WTC11 (cell line): ENCODE results near the gene C11orf71. TPM values are rescaled to one million over a fixed set of nuclear protein-coding genes. Genes with fewer than 3 reads are reported as not detected.

Experiments used
- ATAC-seq: fragments of 200-7000 bp; cut with Tn5 transposase; 2 replicates; pipeline ENCODE4 v1.10.0; 2021; ENCODE audit warnings: mild to moderate bottlenecking, moderate library complexity
- CTCF ChIA-PET: fragments of 300-600 bp; sonication (Branson Sonifier 250); formaldehyde crosslinking; loops from one replicate; lab custom pipeline; 2021; ENCODE audit warnings: antibody characterized with exemption; lab: Charles Lee
- POLR2A ChIA-PET: fragments of 350-600 bp; sonication (Branson Sonifier 250); formaldehyde crosslinking; loops from one replicate; lab custom pipeline; 2021; ENCODE audit warnings: antibody characterized with exemption; lab: Charles Lee
- DNase-seq: peaks from one replicate; pipeline ENCODE4 v3.0.0; 2021; ENCODE audit warnings: low spot score
- H3K27ac Mint-ChIP-seq: 2 replicates; pipeline ENCODE4 v1.8.0; 2021; ENCODE audit warnings: mixed read lengths
- H3K27me3 Mint-ChIP-seq: 2 replicates; pipeline ENCODE4 v1.8.0; 2021; ENCODE audit warnings: low read depth, mild to moderate bottlenecking, moderate library complexity, mixed read lengths
- H3K36me3 Mint-ChIP-seq: 2 replicates; pipeline ENCODE4 v1.8.0; 2021; ENCODE audit warnings: mixed read lengths
- H3K4me1 Mint-ChIP-seq: 2 replicates; pipeline ENCODE4 v1.8.0; 2022; ENCODE audit warnings: mixed read lengths
- H3K4me3 Mint-ChIP-seq: 2 replicates; pipeline ENCODE4 v1.8.0; 2021; ENCODE audit warnings: mild to moderate bottlenecking, moderate library complexity, mixed read lengths
- H3K9me3 Mint-ChIP-seq: 2 replicates; pipeline ENCODE4 v1.8.0; 2021; ENCODE audit warnings: mixed read lengths
- E2F5 ChIP-seq: sonication (generic); formaldehyde crosslinking; IDR thresholded peaks from 2 replicates; pipeline ENCODE4 v1.8.1; 2022; ENCODE audit warnings: mild to moderate bottlenecking, moderate library complexity, missing genetic modification reagents
- ESRRA ChIP-seq: sonication (generic); formaldehyde crosslinking; IDR thresholded peaks from 2 replicates; pipeline ENCODE4 v1.8.1; 2022; ENCODE audit warnings: mild to moderate bottlenecking, missing genetic modification reagents, borderline replicate concordance
- ETV6 ChIP-seq: sonication (generic); formaldehyde crosslinking; IDR thresholded peaks from 2 replicates; pipeline ENCODE4 v1.8.1; 2022; ENCODE audit warnings: mild to moderate bottlenecking, missing genetic modification reagents
- GRHL2 ChIP-seq: fragments of 250-450 bp; sonication (Bioruptor Pico); IDR thresholded peaks from 2 replicates; pipeline ENCODE4 v1.8.0; 2022; ENCODE audit warnings: mild to moderate bottlenecking, moderate library complexity; ENCODE audit not compliant: insufficient replicate concordance, severe bottlenecking
- JAZF1 ChIP-seq: fragments of 250-450 bp; sonication (Bioruptor Pico); IDR thresholded peaks from 2 replicates; pipeline ENCODE4 v1.9.0; 2021; ENCODE audit warnings: moderate library complexity, mild to moderate bottlenecking, inconsistent platforms
- MLX ChIP-seq: sonication (generic); formaldehyde crosslinking; IDR thresholded peaks from 2 replicates; pipeline ENCODE4 v1.8.1; 2023; ENCODE audit warnings: mild to moderate bottlenecking, missing genetic modification reagents, moderate library complexity
- MXD4 ChIP-seq: fragments of 250-450 bp; sonication (Bioruptor Pico); IDR thresholded peaks from 2 replicates; pipeline ENCODE4 v1.8.0; 2021; ENCODE audit warnings: mild to moderate bottlenecking, moderate library complexity, borderline replicate concordance
- NR3C1 ChIP-seq: sonication (generic); formaldehyde crosslinking; conservative IDR thresholded peaks from 2 replicates; pipeline ENCODE4 v1.8.1; 2023; ENCODE audit warnings: low read depth, mild to moderate bottlenecking, missing genetic modification reagents
- RELA ChIP-seq: sonication (generic); formaldehyde crosslinking; IDR thresholded peaks from 2 replicates; pipeline ENCODE4 v1.8.1; 2022; ENCODE audit warnings: missing genetic modification reagents, mild to moderate bottlenecking, borderline replicate concordance
- SMAD3 ChIP-seq: sonication (generic); formaldehyde crosslinking; IDR thresholded peaks from 2 replicates; pipeline ENCODE4 v1.8.0; 2022; ENCODE audit warnings: missing genetic modification reagents, mild to moderate bottlenecking, borderline replicate concordance
- USF1 ChIP-seq: sonication (generic); formaldehyde crosslinking; IDR thresholded peaks from 2 replicates; pipeline ENCODE4 v1.8.0; 2022; ENCODE audit warnings: mild to moderate bottlenecking, missing genetic modification reagents
- ZNF416 ChIP-seq: fragments of 250-450 bp; sonication (Bioruptor Pico); IDR thresholded peaks from 2 replicates; pipeline ENCODE4 v1.9.0; 2021; ENCODE audit warnings: mild to moderate bottlenecking, inconsistent platforms
- ZNF423 ChIP-seq: fragments of 250-450 bp; sonication (Bioruptor Pico); IDR thresholded peaks from 2 replicates; pipeline ENCODE4 v2.1.2; 2022; ENCODE audit warnings: mild to moderate bottlenecking, moderate library complexity
- total RNA-seq: library from RNA; stranded (reverse); gene quantifications from 3 replicates; pipeline ENCODE4 v1.2.3, GENCODE V29; 2021
- TF ChIP-seq, protein P1 (sequence below): sonication (generic); formaldehyde crosslinking; IDR thresholded peaks from 2 replicates; pipeline ENCODE4 v1.8.0; 2023; ENCODE audit warnings: missing genetic modification reagents, mild to moderate bottlenecking, borderline replicate concordance

Gene C11orf71
- total RNA-seq, 1 experiment from 2014 or later: 5.9 TPM

- peak; percentile 46; the same call in 1 of the 2 replicates for TF ChIP-seq USF1 (CRISPR knock-in tag)
- peak; percentile 73; the same call in 1 of the 2 replicates for TF ChIP-seq SMAD3 (CRISPR knock-in tag)
- TF ChIP-seq, protein P1, sequence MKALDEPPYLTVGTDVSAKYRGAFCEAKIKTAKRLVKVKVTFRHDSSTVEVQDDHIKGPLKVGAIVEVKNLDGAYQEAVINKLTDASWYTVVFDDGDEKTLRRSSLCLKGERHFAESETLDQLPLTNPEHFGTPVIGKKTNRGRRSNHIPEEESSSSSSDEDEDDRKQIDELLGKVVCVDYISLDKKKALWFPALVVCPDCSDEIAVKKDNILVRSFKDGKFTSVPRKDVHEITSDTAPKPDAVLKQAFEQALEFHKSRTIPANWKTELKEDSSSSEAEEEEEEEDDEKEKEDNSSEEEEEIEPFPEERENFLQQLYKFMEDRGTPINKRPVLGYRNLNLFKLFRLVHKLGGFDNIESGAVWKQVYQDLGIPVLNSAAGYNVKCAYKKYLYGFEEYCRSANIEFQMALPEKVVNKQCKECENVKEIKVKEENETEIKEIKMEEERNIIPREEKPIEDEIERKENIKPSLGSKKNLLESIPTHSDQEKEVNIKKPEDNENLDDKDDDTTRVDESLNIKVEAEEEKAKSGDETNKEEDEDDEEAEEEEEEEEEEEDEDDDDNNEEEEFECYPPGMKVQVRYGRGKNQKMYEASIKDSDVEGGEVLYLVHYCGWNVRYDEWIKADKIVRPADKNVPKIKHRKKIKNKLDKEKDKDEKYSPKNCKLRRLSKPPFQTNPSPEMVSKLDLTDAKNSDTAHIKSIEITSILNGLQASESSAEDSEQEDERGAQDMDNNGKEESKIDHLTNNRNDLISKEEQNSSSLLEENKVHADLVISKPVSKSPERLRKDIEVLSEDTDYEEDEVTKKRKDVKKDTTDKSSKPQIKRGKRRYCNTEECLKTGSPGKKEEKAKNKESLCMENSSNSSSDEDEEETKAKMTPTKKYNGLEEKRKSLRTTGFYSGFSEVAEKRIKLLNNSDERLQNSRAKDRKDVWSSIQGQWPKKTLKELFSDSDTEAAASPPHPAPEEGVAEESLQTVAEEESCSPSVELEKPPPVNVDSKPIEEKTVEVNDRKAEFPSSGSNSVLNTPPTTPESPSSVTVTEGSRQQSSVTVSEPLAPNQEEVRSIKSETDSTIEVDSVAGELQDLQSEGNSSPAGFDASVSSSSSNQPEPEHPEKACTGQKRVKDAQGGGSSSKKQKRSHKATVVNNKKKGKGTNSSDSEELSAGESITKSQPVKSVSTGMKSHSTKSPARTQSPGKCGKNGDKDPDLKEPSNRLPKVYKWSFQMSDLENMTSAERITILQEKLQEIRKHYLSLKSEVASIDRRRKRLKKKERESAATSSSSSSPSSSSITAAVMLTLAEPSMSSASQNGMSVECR: peak; percentile 83; the same call in 1 of the 2 replicates
- peak; percentile 45; the same call in 1 of the 2 replicates for TF ChIP-seq E2F5
- no peak for TF ChIP-seq JAZF1 (CRISPR knock-in tag)
- peak; percentile 59; the same call in 1 of the 2 replicates for TF ChIP-seq ZNF423 (CRISPR knock-in tag)
- 0 out of 2 replicates have a peak, but pooled peaks have one; percentile 38 for TF ChIP-seq MLX (CRISPR knock-in tag)
- 0 out of 2 replicates have a peak, but pooled peaks have one; percentile 26 for TF ChIP-seq ESRRA (CRISPR knock-in tag)
- TF ChIP-seq GRHL2 (CRISPR knock-in tag): no peak
These were observed at the start of gene C11orf71, which contains the start of gene RBM7 (continued) for GRCh38 chr11:114400216-114400914.

DNA sequence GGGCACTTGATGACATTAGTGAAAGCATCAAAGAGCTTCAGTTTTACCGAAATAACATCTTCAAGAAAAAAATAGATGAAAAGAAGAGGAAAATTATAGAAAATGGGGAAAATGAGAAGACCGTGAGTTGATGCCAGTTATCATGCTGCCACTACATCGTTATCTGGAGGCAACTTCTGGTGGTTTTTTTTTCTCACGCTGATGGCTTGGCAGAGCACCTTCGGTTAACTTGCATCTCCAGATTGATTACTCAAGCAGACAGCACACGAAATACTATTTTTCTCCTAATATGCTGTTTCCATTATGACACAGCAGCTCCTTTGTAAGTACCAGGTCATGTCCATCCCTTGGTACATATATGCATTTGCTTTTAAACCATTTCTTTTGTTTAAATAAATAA is 49.5 kb upstream of the C11orf71 start:
- POLR2A ChIA-PET: no interaction called here
- H3K4me3 Mint-ChIP-seq: no peak overlapping the region
- no peaks in the 10 kb centered on the region for H3K27me3 Mint-ChIP-seq
- CTCF ChIA-PET: no interaction called here
- ATAC-seq: no peak
- H3K27ac Mint-ChIP-seq: no peak overlapping the region
- no peak for DNase-seq
- peaks cover 7% of the 10 kb centered on the region for H3K4me1 Mint-ChIP-seq
- peaks cover 55% of the 10 kb centered on the region for H3K36me3 Mint-ChIP-seq
- TF ChIP-seq MXD4 (CRISPR knock-in tag) (no peak), RELA (no peak), MLX (CRISPR knock-in tag) (no peak), NR3C1 (CRISPR knock-in tag) (no peak), ZNF416 (CRISPR knock-in tag) (no peak), ETV6 (CRISPR knock-in tag) (no peak)
- TF ChIP-seq, all 79 proteins: peak for 0
- H3K9me3 Mint-ChIP-seq: no peaks in the 10 kb centered on the region
